Measurements from ENCODE around the gene XIST.

DNA sequence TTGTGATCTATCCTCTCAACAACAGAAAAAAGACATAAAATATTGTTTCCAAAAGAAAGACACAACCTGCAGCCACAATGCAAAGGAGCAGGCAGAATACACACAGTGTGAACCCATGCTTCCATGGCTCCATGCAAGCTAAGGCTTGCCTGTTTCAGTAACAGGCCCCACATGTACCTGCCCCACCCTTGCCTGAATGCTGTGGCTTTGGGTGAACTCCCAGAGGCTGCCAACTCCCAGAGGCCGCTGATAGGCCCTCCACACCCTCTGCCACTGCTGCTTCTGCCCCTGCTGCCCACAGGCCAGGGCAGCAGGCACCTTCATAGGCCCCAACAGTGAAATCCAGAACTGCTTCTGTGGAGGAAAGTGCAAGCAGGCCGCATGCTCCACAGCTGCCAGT lies 24.4 kb upstream of the XIST start:
- TF ChIP-seq, protein P1, sequence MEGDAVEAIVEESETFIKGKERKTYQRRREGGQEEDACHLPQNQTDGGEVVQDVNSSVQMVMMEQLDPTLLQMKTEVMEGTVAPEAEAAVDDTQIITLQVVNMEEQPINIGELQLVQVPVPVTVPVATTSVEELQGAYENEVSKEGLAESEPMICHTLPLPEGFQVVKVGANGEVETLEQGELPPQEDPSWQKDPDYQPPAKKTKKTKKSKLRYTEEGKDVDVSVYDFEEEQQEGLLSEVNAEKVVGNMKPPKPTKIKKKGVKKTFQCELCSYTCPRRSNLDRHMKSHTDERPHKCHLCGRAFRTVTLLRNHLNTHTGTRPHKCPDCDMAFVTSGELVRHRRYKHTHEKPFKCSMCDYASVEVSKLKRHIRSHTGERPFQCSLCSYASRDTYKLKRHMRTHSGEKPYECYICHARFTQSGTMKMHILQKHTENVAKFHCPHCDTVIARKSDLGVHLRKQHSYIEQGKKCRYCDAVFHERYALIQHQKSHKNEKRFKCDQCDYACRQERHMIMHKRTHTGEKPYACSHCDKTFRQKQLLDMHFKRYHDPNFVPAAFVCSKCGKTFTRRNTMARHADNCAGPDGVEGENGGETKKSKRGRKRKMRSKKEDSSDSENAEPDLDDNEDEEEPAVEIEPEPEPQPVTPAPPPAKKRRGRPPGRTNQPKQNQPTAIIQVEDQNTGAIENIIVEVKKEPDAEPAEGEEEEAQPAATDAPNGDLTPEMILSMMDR (IDR thresholded peaks at IDR 0.05; ENCODE audit: poor library complexity, severe bottlenecking): no peak
- no peak for TF ChIP-seq EP300 (conservative IDR thresholded peaks at IDR 0.05; ENCODE audit: poor library complexity, severe bottlenecking)
- TF ChIP-seq RAD21 (conservative IDR thresholded peaks at IDR 0.05): no peak
- TF ChIP-seq POLR2AphosphoS5 (IDR thresholded peaks at IDR 0.05): no peak
- no peak for TF ChIP-seq SMC3 (conservative IDR thresholded peaks at IDR 0.05; ENCODE audit: poor library complexity)
